Vagina (tissue), 2 donors: ENCODE data around the gene HOTAIR. TPM values are rescaled to one million over a fixed set of nuclear protein-coding genes. Genes with fewer than 3 reads are reported as not detected.

Source experiments
- DNase-seq, 2 donors: peaks; one replicate each; pipeline ENCODE4 v3.0.0-alpha.2; 2017; ENCODE audit errors: extremely low spot score in 2 of 2
- H3K27ac ChIP-seq: fragments of 200-600 bp; sonication (generic); one replicate; pipeline ENCODE4 v1.5.1; 2019
- H3K27me3 ChIP-seq: fragments of 200-600 bp; sonication (generic); one replicate; pipeline ENCODE4 v1.5.1; 2019
- H3K36me3 ChIP-seq, 2 donors: fragments of 200-600 bp; sonication (generic); one replicate each; pipeline ENCODE4 v1.5.1; 2017 to 2019
- H3K4me1 ChIP-seq: fragments of 200-600 bp; sonication (generic); one replicate; pipeline ENCODE4 v1.5.1; 2019
- H3K4me3 ChIP-seq, 2 donors: fragments of 200-600 bp; sonication (generic); 1 replicate in 1 of 2; 2 replicates in 1 of 2; pipeline ENCODE4 v1.5.1; 2016 to 2019
- H3K9me3 ChIP-seq: fragments of 200-600 bp; sonication (generic); one replicate; pipeline ENCODE4 v1.5.1; 2019
- POLR2A ChIP-seq, 2 donors: fragments of 450-650 bp; IDR thresholded peaks; one replicate each; pipeline ENCODE4 v1.6.1; 2017; ENCODE audit warnings: antibody characterized with exemption in 2 of 2, mild to moderate bottlenecking in 2 of 2, moderate library complexity in 2 of 2
- POLR2AphosphoS5 ChIP-seq, 2 donors: sonication (generic); formaldehyde crosslinking; IDR thresholded peaks; one replicate each; pipeline ENCODE4 v1.9.0; 2017; ENCODE audit warnings: antibody characterized with exemption in 2 of 2, mild to moderate bottlenecking in 2 of 2, low read depth in 1 of 2; ENCODE audit not compliant: insufficient read depth in 1 of 2
- intact Hi-C: fragments of 100-400 bp; cut with DNase I; formaldehyde crosslinking; loops from one replicate; pipeline ENCODE4 v1.15.1; 2023
- total RNA-seq: library from RNA; depleted of rRNA; stranded (reverse); fragments of >200 nt; gene quantifications from one replicate; pipeline ENCODE4 v1.2.3, GENCODE V29; 2016
- TF ChIP-seq, protein P1 (sequence below), 3 experiments: fragments of 450-650 bp in 2 of 3; fragments of 200-600 bp in 1 of 3; sonication (generic) in 1 of 3; IDR thresholded peaks; one replicate each; pipeline ENCODE4 v1.5.1; 2017 to 2019; ENCODE audit warnings: antibody characterized with exemption in 3 of 3, mild to moderate bottlenecking in 2 of 3, moderate library complexity in 2 of 3

Gene HOTAIR
- total RNA-seq, 1 donor from 2014 or later, result not detected

DNA sequence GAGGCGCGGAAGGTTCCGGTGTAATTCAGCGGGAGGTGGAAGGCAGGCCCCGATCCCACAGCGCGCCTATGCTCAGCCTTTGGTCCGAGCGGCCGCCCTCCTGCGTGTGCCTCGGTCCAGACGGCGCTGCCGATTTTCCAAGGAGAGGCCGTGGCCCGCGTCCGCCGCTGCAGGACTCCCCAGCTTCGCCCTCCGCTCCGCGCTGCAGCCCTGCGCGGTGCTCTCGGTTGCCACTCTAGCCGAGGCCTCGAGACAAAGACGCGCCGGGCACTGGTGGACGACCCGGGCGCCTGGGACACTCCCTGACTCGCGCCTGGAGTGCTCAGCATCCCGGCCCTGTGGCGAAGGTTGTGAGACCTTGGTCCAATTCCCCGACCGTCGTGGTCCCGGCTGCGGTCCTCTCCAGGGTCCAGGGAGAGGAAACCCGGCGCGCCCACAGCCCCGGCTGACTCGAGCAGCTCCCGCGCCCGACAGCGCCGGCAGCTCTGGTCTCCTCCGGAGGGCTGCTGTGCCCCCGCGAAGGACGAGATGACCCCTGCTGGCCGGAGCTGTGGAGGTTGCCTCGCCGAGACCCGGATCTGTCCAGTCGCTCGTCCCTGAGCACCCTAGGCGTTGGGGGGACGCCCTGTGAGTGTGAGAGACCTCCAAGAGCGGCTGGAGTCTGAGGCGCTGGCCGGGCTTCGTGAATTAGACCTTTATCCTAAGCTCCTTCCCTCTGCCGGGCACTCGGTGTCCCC is 13.6 kb downstream of the HOTAIR start:
- Histone ChIP-seq H3K27me3 (peaks cover 12% of the 10 kb centered on the region), H3K9me3 (no peaks in the 10 kb centered on the region), H3K36me3 (no peaks in the 10 kb centered on the region), H3K27ac (no peak overlapping the region), H3K4me1 (no peaks in the 10 kb centered on the region), H3K4me3 (no peak overlapping the region)
- TF ChIP-seq, protein P1, sequence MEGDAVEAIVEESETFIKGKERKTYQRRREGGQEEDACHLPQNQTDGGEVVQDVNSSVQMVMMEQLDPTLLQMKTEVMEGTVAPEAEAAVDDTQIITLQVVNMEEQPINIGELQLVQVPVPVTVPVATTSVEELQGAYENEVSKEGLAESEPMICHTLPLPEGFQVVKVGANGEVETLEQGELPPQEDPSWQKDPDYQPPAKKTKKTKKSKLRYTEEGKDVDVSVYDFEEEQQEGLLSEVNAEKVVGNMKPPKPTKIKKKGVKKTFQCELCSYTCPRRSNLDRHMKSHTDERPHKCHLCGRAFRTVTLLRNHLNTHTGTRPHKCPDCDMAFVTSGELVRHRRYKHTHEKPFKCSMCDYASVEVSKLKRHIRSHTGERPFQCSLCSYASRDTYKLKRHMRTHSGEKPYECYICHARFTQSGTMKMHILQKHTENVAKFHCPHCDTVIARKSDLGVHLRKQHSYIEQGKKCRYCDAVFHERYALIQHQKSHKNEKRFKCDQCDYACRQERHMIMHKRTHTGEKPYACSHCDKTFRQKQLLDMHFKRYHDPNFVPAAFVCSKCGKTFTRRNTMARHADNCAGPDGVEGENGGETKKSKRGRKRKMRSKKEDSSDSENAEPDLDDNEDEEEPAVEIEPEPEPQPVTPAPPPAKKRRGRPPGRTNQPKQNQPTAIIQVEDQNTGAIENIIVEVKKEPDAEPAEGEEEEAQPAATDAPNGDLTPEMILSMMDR (IDR thresholded peaks at IDR 0.05), result no peak
- TF ChIP-seq POLR2A (IDR thresholded peaks at IDR 0.05), result no peak
- no peak for TF ChIP-seq POLR2AphosphoS5 (IDR thresholded peaks at IDR 0.05; ENCODE audit: insufficient read depth in 1 of 2, low read depth in 1 of 2)
- no peak for DNase-seq
- intact Hi-C loops, result no loop called here

DNA sequence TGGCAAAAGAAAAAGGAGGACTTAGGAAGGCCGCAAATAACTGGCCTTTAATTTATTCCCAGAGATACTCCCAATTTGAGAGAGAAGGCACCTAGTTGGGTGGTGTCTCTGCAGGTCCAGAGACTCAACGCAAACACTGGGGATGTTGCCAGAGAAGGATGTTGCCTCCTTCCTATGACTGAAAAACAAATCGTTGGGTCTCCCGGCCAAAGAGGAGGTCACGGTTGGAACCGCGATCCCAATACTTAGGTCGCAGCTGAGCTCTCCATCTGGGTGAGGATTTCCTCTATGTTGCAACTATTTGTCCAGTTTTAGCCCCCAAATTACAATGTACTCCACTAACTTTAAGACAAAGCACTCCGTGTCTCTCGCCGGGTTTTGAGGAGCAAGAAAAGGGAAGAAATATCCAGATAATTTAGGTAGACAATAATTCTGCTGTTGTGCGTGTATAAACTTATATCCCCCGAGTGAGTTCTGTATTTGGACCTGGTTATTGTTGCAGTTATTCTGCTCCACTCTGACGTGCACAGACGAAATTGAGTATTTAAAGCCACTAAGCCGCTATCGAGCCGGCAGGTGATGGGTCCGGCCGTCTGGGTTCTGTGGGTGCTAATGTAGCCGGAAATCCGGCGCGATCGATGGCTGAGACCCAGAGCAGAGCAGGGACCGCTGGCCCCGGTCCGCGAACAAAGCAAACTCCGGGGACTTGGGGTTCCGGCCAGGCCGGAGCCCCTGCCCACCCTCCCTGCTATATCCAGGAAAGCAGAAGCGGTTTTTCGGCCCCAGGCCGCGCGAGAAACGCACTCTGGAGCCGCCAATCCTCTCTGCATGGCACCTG is 14.3 kb downstream of the HOTAIR start:
- Histone ChIP-seq H3K9me3 (no peaks in the 10 kb centered on the region), H3K4me1 (no peaks in the 10 kb centered on the region), H3K27me3 (peaks cover 14% of the 10 kb centered on the region), H3K27ac (no peak overlapping the region), H3K4me3 (no peak overlapping the region), H3K36me3 (no peaks in the 10 kb centered on the region)
- TF ChIP-seq POLR2A (IDR thresholded peaks at IDR 0.05) (no peak), POLR2AphosphoS5 (IDR thresholded peaks at IDR 0.05; ENCODE audit: insufficient read depth in 1 of 2, low read depth in 1 of 2) (no peak)
- TF ChIP-seq, protein P1 (IDR thresholded peaks at IDR 0.05), result no peak
- DNase-seq, result no peak
- intact Hi-C loops, result no loop called here

DNA sequence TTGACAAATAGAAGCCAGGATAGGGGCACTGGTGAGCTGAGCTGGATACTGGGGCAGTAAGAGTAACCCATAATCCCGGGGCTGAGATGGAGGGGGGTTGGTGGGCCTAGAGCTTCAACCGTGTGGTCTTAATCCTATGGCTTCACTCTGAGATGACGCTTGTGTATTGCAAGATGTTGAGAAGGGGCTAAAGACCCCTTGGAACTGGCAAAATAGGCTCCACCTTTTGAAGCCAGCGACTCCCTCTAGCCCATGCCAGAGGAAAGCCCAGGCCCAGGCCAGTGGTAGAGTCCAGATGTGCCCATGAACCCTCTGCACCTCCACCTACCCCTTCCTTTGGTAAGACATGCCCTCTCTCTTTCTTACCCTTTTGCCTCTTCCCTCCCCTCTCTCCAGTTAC is 15.4 kb downstream of the HOTAIR start:
- H3K36me3 ChIP-seq, result no peaks in the 10 kb centered on the region
- peaks cover 23% of the 10 kb centered on the region for H3K27me3 ChIP-seq
- intact Hi-C loops, result no loop called here
- H3K9me3 ChIP-seq, result no peaks in the 10 kb centered on the region
- no peak for DNase-seq
- no peaks in the 10 kb centered on the region for H3K4me1 ChIP-seq
- H3K27ac ChIP-seq, result no peak overlapping the region
- no peak for TF ChIP-seq POLR2A (IDR thresholded peaks at IDR 0.05)
- TF ChIP-seq, protein P1 (IDR thresholded peaks at IDR 0.05), result no peak
- TF ChIP-seq POLR2AphosphoS5 (IDR thresholded peaks at IDR 0.05; ENCODE audit: insufficient read depth in 1 of 2, low read depth in 1 of 2), result no peak
- no peak overlapping the region for H3K4me3 ChIP-seq

DNA sequence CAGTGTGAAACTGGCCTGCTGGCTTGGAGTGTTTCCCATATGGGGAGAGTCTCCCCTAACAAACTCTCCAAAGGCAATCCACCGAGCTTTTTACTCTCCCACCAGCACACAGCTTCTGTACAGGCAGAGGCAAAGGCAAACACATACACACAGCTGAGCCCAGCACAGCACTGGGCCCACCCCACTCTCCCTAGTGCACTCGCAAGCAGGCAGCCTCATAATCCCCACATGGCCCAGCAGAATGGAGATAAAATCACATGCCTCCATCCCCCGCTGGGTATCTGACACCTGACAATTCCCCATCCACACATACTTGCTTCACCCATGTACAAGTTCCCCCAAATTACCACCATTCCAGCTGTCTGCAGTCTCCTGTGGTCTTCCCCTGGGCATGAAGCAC is 16.6 kb downstream of the HOTAIR start:
- intact Hi-C loops, result no loop called here
- Histone ChIP-seq H3K4me3 (no peak overlapping the region), H3K36me3 (no peaks in the 10 kb centered on the region), H3K4me1 (peaks cover 2% of the 10 kb centered on the region), H3K27me3 (peaks cover 30% of the 10 kb centered on the region), H3K9me3 (no peaks in the 10 kb centered on the region), H3K27ac (no peak overlapping the region)
- DNase-seq, result no peak
- TF ChIP-seq POLR2AphosphoS5 (IDR thresholded peaks at IDR 0.05; ENCODE audit: insufficient read depth in 1 of 2, low read depth in 1 of 2), result no peak
- TF ChIP-seq, protein P1 (IDR thresholded peaks at IDR 0.05), result no peak
- TF ChIP-seq POLR2A (IDR thresholded peaks at IDR 0.05), result no peak
